MCF 10A (cell line): Measurements from ENCODE around the gene TMEM98. TPM values are rescaled to one million over a fixed set of nuclear protein-coding genes. Genes with fewer than 3 reads are reported as not detected.

Experiments
- BruUV-seq: library from RNA; stranded (reverse); fragments of 400-500 nt; replicated peaks from 2 replicates; lab custom pipeline; 2021; lab: Mats Ljungman, UMichigan
- CTCF ChIA-PET: fragments of 300-600 bp; sonication (Branson Sonifier 250); formaldehyde crosslinking; extraction: SDS; loops from one replicate; lab custom pipeline; 2021; ENCODE audit warnings: antibody characterized with exemption, inconsistent platforms; lab: Yijun Ruan, JAX
- POLR2A ChIA-PET: fragments of 300-600, 350-650 bp; sonication (Branson Sonifier 250); formaldehyde crosslinking; extraction: SDS; loops from one replicate; lab custom pipeline; 2020; ENCODE audit warnings: antibody characterized with exemption, inconsistent platforms; lab: Yijun Ruan, JAX
- DNase-seq: peaks from one replicate; pipeline ENCODE4 v3.0.0-alpha.2; 2018; ENCODE audit not compliant: unreplicated experiment
- H3K27ac Mint-ChIP-seq: one replicate; pipeline ENCODE4 v1.8.0; 2022; ENCODE audit warnings: mild to moderate bottlenecking, low read depth, mixed read lengths; ENCODE audit not compliant: unreplicated experiment
- H3K27me3 Mint-ChIP-seq: one replicate; pipeline ENCODE4 v1.8.0; 2022; ENCODE audit warnings: mixed read lengths; ENCODE audit not compliant: insufficient read depth, unreplicated experiment
- H3K36me3 Mint-ChIP-seq: one replicate; pipeline ENCODE4 v1.8.0; 2022; ENCODE audit warnings: mild to moderate bottlenecking, moderate library complexity, mixed read lengths; ENCODE audit not compliant: insufficient read depth, unreplicated experiment
- H3K4me1 Mint-ChIP-seq: one replicate; pipeline ENCODE4 v1.8.0; 2022; ENCODE audit warnings: mixed read lengths; ENCODE audit not compliant: insufficient read depth, unreplicated experiment
- H3K4me3 Mint-ChIP-seq: one replicate; pipeline ENCODE4 v1.8.0; 2022; ENCODE audit warnings: mild to moderate bottlenecking, moderate library complexity, mixed read lengths; ENCODE audit not compliant: unreplicated experiment
- H3K9me3 Mint-ChIP-seq: one replicate; pipeline ENCODE4 v1.8.0; 2022; ENCODE audit warnings: mixed read lengths; ENCODE audit not compliant: unreplicated experiment
- CTCF ChIP-seq: fragments of 200-600 bp; IDR thresholded peaks from one replicate; pipeline ENCODE4 v1.8.0; 2022; ENCODE audit warnings: antibody characterized with exemption, mild to moderate bottlenecking; ENCODE audit not compliant: unreplicated experiment
- intact Hi-C: fragments of 100-400 bp; cut with micrococcal nuclease; formaldehyde crosslinking; loops from 2 replicates; pipeline ENCODE4 v1.14.1; 2022
- total RNA-seq: library from RNA; stranded (reverse); gene quantifications from 2 replicates; pipeline ENCODE4 v1.2.3, GENCODE V29; 2022

TMEM98 gene
- total RNA-seq, 1 experiment from 2014 or later = 9.2 TPM

GRCh38 chr17:32992321-32993033 is 64.5 kb downstream of the TMEM98 start:
- no peak overlapping the region for H3K27ac Mint-ChIP-seq
- H3K4me3 Mint-ChIP-seq = no peak overlapping the region
- no peaks in the 10 kb centered on the region for H3K4me1 Mint-ChIP-seq
- ChIA-PET POLR2A (no interaction called here), CTCF (no interaction called here)
- peaks cover 16% of the 10 kb centered on the region for H3K9me3 Mint-ChIP-seq
- intact Hi-C loops = loop anchor here (10.0 kb wide), 1 partner anchor 118 kb away; the partner anchor contains the start of gene MYO1D
- no peaks in the 10 kb centered on the region for H3K36me3 Mint-ChIP-seq
- BruUV-seq = no TSS peak
- DNase-seq = no peak
- no peak for TF ChIP-seq CTCF
- H3K27me3 Mint-ChIP-seq = no peaks in the 10 kb centered on the region

- no peaks in the 10 kb centered on the region for H3K27me3 Mint-ChIP-seq
- no TSS peak for BruUV-seq
- H3K27ac Mint-ChIP-seq = no peak overlapping the region
- H3K4me1 Mint-ChIP-seq = peaks cover 7% of the 10 kb centered on the region
- intact Hi-C loops = loop anchor here (10.0 kb wide), 1 partner anchor 119 kb away; the partner anchor contains the start of gene MYO1D
- H3K4me3 Mint-ChIP-seq = no peak overlapping the region
- H3K9me3 Mint-ChIP-seq = peaks cover 4% of the 10 kb centered on the region
- TF ChIP-seq CTCF = no peak
- ChIA-PET POLR2A (no interaction called here), CTCF (interaction anchor here (0.6 kb wide), 1 partner anchor 319 kb away, joined by 3 read pairs; no protein-coding TSS in a partner anchor)
- DNase-seq = no peak
- no peaks in the 10 kb centered on the region for H3K36me3 Mint-ChIP-seq
Observed at GRCh38 chr17:32993977-32994376, 66.0 kb downstream of the TMEM98 start.

Other genes with a start within 250 kb of the TMEM98 start
- 20.7 and 30.5 TPM in 2 replicates for gene MYO1D, start 51.0 kb upstream of the TMEM98 start, total RNA-seq
- not detected in 2 replicates for gene SPACA3, start 63.7 kb downstream of the TMEM98 start, total RNA-seq